ENCODE measurements around the gene NEDD4L.
"Not testable (repeated sequence)": the region's sequence is repeated elsewhere in the genome, so short reads cannot be mapped to it uniquely, and the experiment has no call there.

Gene NEDD4L

DNA sequence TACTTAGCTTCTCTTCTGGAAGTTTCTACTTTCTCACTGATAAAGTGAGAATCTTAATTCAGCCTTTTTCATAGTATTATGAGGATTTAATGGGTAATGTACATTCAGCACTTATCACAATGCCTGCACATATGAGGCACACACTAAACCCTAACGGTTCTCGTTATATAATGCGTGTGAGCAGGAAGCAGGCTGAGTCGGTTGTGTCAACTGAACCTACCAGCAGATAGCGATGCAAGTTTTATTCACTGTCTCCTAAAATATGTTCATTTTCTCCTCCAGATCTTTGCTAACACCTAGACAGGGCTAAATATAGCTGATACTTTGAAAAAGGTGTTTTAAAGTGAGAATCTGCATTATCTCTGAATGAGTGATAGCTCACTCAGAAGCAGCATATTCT is 383.3 kb downstream of the NEDD4L start:
- Mint-ChIP-seq H3K4me3 (no peak overlapping the region), H3K36me3 (ENCODE audit: low read depth) (no peaks in the 10 kb centered on the region), H3K9me3 (no peaks in the 10 kb centered on the region), H3K4me1 (peaks cover 34% of the 10 kb centered on the region), H3K27me3 (ENCODE audit: low read depth, poor library complexity) (peaks cover 8% of the 10 kb centered on the region), H3K27ac (no peak overlapping the region)
- TF ChIP-seq, protein P1, sequence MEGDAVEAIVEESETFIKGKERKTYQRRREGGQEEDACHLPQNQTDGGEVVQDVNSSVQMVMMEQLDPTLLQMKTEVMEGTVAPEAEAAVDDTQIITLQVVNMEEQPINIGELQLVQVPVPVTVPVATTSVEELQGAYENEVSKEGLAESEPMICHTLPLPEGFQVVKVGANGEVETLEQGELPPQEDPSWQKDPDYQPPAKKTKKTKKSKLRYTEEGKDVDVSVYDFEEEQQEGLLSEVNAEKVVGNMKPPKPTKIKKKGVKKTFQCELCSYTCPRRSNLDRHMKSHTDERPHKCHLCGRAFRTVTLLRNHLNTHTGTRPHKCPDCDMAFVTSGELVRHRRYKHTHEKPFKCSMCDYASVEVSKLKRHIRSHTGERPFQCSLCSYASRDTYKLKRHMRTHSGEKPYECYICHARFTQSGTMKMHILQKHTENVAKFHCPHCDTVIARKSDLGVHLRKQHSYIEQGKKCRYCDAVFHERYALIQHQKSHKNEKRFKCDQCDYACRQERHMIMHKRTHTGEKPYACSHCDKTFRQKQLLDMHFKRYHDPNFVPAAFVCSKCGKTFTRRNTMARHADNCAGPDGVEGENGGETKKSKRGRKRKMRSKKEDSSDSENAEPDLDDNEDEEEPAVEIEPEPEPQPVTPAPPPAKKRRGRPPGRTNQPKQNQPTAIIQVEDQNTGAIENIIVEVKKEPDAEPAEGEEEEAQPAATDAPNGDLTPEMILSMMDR (IDR thresholded peaks at IDR 0.05) = no peak
- no peak for DNase-seq

DNA sequence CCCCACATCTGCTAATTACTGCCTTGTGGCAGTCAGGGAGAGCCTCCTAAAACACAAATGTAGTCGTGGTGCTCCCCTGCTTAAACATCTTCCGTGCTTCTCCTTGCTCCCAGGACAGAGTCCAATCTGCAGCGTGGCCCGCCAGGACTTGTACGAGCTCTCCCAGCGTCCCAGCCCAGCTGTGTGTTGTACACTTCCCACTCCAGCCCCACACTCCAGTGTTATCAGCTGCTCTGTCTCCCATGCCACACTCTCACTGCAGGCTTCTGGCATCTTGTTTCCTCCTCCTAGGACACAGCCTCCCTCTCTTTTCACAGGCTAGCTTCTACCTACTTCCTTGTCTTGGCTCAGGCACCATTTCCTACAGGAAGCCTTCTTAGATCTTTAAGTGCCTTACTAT is 385.4 kb downstream of the NEDD4L start:
- peak overlapping the region; percentile 50 for H3K27ac Mint-ChIP-seq

DNA sequence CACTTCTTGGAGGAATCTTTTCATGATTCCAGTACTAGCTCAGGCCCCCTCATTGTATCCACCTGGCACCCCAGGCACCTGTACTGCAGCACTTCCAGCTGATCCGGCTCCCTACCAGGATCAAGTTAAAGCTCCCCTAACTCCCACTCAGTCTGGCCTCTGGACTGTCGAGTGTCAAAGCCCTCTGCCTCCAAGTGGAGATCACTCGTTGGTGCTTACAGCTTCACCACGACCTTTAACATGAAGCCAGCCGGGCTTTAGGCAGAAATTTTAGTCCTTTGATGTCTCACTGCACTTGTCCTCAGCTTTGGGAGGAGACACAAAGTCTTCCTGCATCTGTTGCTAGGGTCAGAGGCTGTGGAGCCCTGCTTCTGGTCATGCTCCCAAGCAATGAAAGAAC is 387.2 kb downstream of the NEDD4L start:
- H3K9me3 Mint-ChIP-seq = peaks cover 15% of the 10 kb centered on the region
- peaks cover 22% of the 10 kb centered on the region for H3K4me1 Mint-ChIP-seq

More for the DNA sequence above, 385.4 kb downstream of the NEDD4L start:
- no peak for DNase-seq
- H3K27me3 Mint-ChIP-seq (ENCODE audit: low read depth, poor library complexity) = peaks cover 4% of the 10 kb centered on the region
- H3K4me3 Mint-ChIP-seq = no peak overlapping the region
- TF ChIP-seq, protein P1 (IDR thresholded peaks at IDR 0.05) = no peak
- peaks cover 30% of the 10 kb centered on the region for H3K4me1 Mint-ChIP-seq
- H3K9me3 Mint-ChIP-seq = peaks cover 7% of the 10 kb centered on the region
- H3K36me3 Mint-ChIP-seq (ENCODE audit: low read depth) = no peaks in the 10 kb centered on the region

DNA sequence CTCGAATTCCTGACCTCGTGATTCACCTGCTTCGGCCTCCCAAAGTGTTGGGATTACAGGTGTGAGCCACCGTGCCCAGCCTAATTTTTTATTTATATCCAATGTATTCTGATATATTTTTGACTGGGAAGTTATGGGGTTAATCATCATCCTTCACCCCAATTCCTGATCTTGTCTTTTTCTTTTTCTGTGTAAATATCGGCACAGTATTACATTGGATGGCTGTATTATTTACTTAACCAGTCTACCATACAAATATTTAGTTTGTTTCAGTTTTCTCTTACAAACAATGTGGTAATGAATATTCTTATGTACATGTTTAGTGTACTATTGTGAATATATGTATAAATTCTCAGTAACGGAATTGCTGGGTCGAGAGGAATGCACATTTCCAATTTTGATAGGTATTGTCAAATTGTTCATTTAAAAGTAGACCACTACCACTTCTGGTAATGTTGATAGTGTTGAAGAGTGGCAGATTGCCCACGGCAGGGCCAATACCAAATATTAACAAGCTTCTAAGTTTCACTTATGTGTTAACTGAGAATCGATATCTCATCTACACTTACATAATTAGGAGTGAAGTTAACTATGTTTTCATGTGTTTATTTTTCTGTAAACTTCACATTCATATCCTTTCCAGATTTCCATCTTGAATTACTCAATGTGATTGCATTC is 388.2 kb downstream of the NEDD4L start:
- Mint-ChIP-seq H3K27ac (no peak overlapping the region), H3K4me3 (no peak overlapping the region), H3K4me1 (peaks cover 22% of the 10 kb centered on the region), H3K27me3 (ENCODE audit: low read depth, poor library complexity) (peaks cover 4% of the 10 kb centered on the region), H3K36me3 (ENCODE audit: low read depth) (no peaks in the 10 kb centered on the region), H3K9me3 (peaks cover 15% of the 10 kb centered on the region)
- no peak for DNase-seq
- TF ChIP-seq, protein P1 (IDR thresholded peaks at IDR 0.05) = no peak

More for the DNA sequence above, 387.2 kb downstream of the NEDD4L start:
- H3K27ac Mint-ChIP-seq = peak overlapping the region; percentile 11
- no peak for DNase-seq
- TF ChIP-seq, protein P1 (IDR thresholded peaks at IDR 0.05) = no peak
- H3K27me3 Mint-ChIP-seq (ENCODE audit: low read depth, poor library complexity) = peaks cover 4% of the 10 kb centered on the region
- H3K36me3 Mint-ChIP-seq (ENCODE audit: low read depth) = no peaks in the 10 kb centered on the region
- H3K4me3 Mint-ChIP-seq = no peak overlapping the region

DNA sequence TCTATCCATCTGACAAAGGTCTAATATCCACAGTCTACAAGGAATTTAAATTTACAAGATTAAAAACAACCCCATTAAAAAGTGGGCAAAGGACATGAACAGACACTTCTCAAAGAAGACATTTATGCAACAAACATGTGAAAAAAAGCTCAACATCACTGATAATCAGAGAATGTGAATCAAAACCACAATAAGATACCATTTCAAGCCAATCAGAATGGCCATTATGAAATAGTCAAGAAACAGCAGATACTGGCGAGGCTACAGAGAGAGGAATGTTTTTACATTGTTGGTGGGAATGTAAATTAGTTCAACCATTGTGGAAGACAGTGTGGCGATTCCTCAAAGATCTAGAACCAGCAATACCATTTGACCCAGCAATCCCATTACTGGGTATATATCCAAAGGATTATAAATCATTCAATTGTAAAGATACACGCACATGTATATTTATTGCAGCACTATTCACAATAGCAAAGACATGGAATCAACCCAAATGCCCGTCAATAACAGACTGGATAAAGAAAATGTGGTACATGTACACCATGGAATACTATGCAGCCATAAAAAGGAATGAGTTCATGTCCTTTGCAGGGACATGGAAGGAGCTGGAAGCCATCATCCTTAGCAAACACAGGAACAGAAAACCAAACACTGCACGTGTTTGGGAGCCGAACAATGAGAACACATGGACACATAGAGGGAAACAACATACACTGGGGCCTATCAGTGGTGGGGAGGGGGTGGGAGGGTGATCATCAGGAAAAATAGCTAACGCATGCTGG is 391.4 kb downstream of the NEDD4L start:
- H3K36me3 Mint-ChIP-seq (ENCODE audit: low read depth); DNase-seq; H3K27ac Mint-ChIP-seq; H3K27me3 Mint-ChIP-seq (ENCODE audit: low read depth, poor library complexity); H3K4me3 Mint-ChIP-seq: not testable (repeated sequence)
- Mint-ChIP-seq H3K4me1 (peaks cover 19% of the 10 kb centered on the region), H3K9me3 (peaks cover 15% of the 10 kb centered on the region)

DNA sequence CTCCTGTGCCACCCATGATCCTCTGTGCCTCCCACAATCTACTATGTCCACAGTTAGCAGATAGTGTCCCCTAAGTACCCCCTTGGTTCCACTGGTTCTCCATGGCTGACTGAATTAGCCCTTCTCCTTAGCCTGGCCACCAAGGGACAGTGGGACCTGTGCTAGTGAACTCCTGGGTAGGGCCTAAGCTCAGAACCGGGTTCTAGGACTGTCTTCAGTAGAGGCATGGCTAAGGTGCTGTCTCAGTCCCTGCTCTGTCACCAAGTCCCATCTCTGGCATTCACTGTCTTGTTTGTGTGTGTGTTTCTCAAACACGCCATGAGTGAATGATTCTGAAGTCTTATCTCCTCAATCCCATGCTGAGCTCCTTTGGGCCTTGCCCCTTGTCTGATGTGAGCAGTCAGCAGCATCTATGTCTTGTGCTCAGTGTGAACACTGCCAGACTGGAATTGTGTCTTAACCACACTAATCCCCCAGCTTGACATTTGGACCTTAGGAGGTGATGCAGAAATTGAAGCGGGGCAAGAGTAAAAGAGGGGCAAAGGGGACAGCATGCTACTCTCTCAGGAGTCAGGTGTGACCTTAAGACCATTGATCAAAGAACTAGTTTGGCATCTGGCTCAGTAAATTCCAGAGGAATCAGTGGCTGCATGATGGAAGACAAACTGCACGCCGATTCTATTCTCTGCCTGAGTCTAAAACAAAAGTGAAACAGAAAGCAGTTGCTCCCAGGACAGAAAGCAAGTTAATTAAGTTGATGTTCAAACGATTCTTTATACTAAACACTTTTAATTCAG is 394.3 kb downstream of the NEDD4L start:
- TF ChIP-seq, protein P1 (IDR thresholded peaks at IDR 0.05) = no peak
- H3K4me1 Mint-ChIP-seq = peaks cover 13% of the 10 kb centered on the region
- no peak overlapping the region for H3K4me3 Mint-ChIP-seq
- H3K27me3 Mint-ChIP-seq (ENCODE audit: low read depth, poor library complexity) = peaks cover 6% of the 10 kb centered on the region
- H3K36me3 Mint-ChIP-seq (ENCODE audit: low read depth) = no peaks in the 10 kb centered on the region
- no peak overlapping the region for H3K27ac Mint-ChIP-seq
- no peak for DNase-seq
- H3K9me3 Mint-ChIP-seq = peaks cover 15% of the 10 kb centered on the region

Measured in nephron progenitor cell (in vitro differentiated cells).